GM23338 (cell line): ENCODE data around the gene ADCY5. TPM values are rescaled to one million over a fixed set of nuclear protein-coding genes. Genes with fewer than 3 reads are reported as not detected.

Source experiments
- ATAC-seq: fragments of 200-7000 bp; cut with Tn5 transposase; 3 replicates; pipeline ENCODE4 v1.9.1; 2020
- DNase-seq: peaks from one replicate; pipeline ENCODE4 v3.0.0-alpha.2; 2015; ENCODE audit warnings: low spot score
- H2AFZ ChIP-seq: fragments of 200-600 bp; sonication (generic); 2 replicates; pipeline ENCODE4 v1.8.0; 2016; ENCODE audit warnings: antibody characterized with exemption, mild to moderate bottlenecking, moderate library complexity
- H3F3A ChIP-seq: fragments of 200-600 bp; sonication (generic); replicated peaks from 2 replicates; pipeline ENCODE4 v1.8.0; 2017; ENCODE audit warnings: antibody characterized with exemption, mixed run types, low read depth
- H3K27ac ChIP-seq: fragments of 200-600 bp; sonication (generic); 2 replicates; pipeline ENCODE4 v1.6.1; 2016; ENCODE audit warnings: low read depth
- H3K27me3 ChIP-seq: fragments of 200-600 bp; sonication (generic); 2 replicates; pipeline ENCODE4 v1.8.0; 2016; ENCODE audit warnings: mild to moderate bottlenecking, mixed run types, moderate library complexity; ENCODE audit not compliant: insufficient read depth
- H3K36me3 ChIP-seq: fragments of 200-600 bp; sonication (generic); 2 replicates; pipeline ENCODE4 v1.8.0; 2016; ENCODE audit warnings: mild to moderate bottlenecking; ENCODE audit not compliant: insufficient read depth
- H3K4me1 ChIP-seq: fragments of 200-600 bp; sonication (generic); 2 replicates; pipeline ENCODE4 v1.8.0; 2016; ENCODE audit warnings: mild to moderate bottlenecking, moderate library complexity; ENCODE audit not compliant: insufficient read depth
- H3K4me2 ChIP-seq: fragments of 200-600 bp; sonication (generic); 2 replicates; pipeline ENCODE4 v1.7.1; 2017; ENCODE audit warnings: mixed run types
- H3K4me3 ChIP-seq: fragments of 200-600 bp; sonication (generic); 2 replicates; pipeline ENCODE4 v1.6.1; 2016; ENCODE audit warnings: mixed run types
- H3K79me2 ChIP-seq: fragments of 200-600 bp; sonication (generic); replicated peaks from 2 replicates; pipeline ENCODE4 v1.8.0; 2017; ENCODE audit warnings: mild to moderate bottlenecking; ENCODE audit not compliant: insufficient read depth
- H3K9me2 ChIP-seq: fragments of 200-600 bp; sonication (generic); 2 replicates; pipeline ENCODE4 v1.8.0; 2017; ENCODE audit not compliant: insufficient read depth
- H4K20me1 ChIP-seq: fragments of 200-600 bp; sonication (generic); replicated peaks from 2 replicates; pipeline ENCODE4 v1.8.0; 2017; ENCODE audit warnings: mild to moderate bottlenecking; ENCODE audit not compliant: insufficient read depth
- H3K27ac Mint-ChIP-seq: 2 replicates; pipeline ENCODE4 v1.8.0; 2020; ENCODE audit warnings: inconsistent platforms, mild to moderate bottlenecking, moderate library complexity, mixed read lengths
- H3K27me3 Mint-ChIP-seq: 3 replicates; pipeline ENCODE4 v1.8.0; 2022; ENCODE audit warnings: low read depth, mild to moderate bottlenecking, moderate library complexity, mixed read lengths, inconsistent platforms; ENCODE audit not compliant: insufficient read depth, poor library complexity
- H3K36me3 Mint-ChIP-seq: 3 replicates; pipeline ENCODE4 v1.8.0; 2021; ENCODE audit warnings: low read depth, mild to moderate bottlenecking, inconsistent platforms, moderate library complexity, mixed read lengths
- H3K4me1 Mint-ChIP-seq: 3 replicates; pipeline ENCODE4 v1.8.0; 2020; ENCODE audit warnings: mild to moderate bottlenecking, inconsistent platforms, mixed read lengths
- H3K4me3 Mint-ChIP-seq: 3 replicates; pipeline ENCODE4 v1.8.0; 2021; ENCODE audit warnings: moderate library complexity, mild to moderate bottlenecking, inconsistent platforms, mixed read lengths
- H3K9me3 Mint-ChIP-seq: 3 replicates; pipeline ENCODE4 v1.8.0; 2020; ENCODE audit warnings: moderate library complexity, mild to moderate bottlenecking, inconsistent platforms, mixed read lengths
- CREB1 ChIP-seq: fragments of 250-450 bp; sonication (Bioruptor Pico); IDR thresholded peaks from 2 replicates; pipeline ENCODE4 v1.5.0; 2020; ENCODE audit warnings: low read depth, mild to moderate bottlenecking, moderate library complexity
- CTCF ChIP-seq, 2 experiments: fragments of 200-600 bp in 1 of 2; sonication (generic) in 1 of 2; conservative IDR thresholded peaks; 2 replicates each; pipeline versions ENCODE4 v1.5.1 to v1.6.1; 2016 to 2017; ENCODE audit warnings: antibody characterized with exemption in 2 of 2, low read depth in 2 of 2, mild to moderate bottlenecking in 2 of 2, moderate library complexity in 1 of 2
- ETS1 ChIP-seq: IDR thresholded peaks from 2 replicates; pipeline ENCODE4 v1.6.1; 2016; ENCODE audit warnings: antibody characterized with exemption
- EZH2 ChIP-seq: fragments of 200-600 bp; sonication (generic); IDR thresholded peaks from one replicate; pipeline ENCODE4 v1.8.0; 2017; ENCODE audit warnings: antibody characterized with exemption, mild to moderate bottlenecking, low read depth; ENCODE audit not compliant: unreplicated experiment
- EZH2phosphoT487 ChIP-seq: fragments of 200-600 bp; sonication (generic); IDR thresholded peaks from one replicate; pipeline ENCODE4 v1.8.1; 2018; ENCODE audit warnings: antibody characterized with exemption; ENCODE audit not compliant: unreplicated experiment
- JUNB ChIP-seq: IDR thresholded peaks from one replicate; pipeline ENCODE4 v1.6.1; 2016; ENCODE audit warnings: antibody characterized with exemption; ENCODE audit not compliant: unreplicated experiment
- NANOG ChIP-seq: IDR thresholded peaks from 2 replicates; pipeline ENCODE4 v1.6.1; 2016; ENCODE audit warnings: antibody characterized with exemption, borderline replicate concordance
- POLR2AphosphoS5 ChIP-seq: IDR thresholded peaks from 2 replicates; pipeline ENCODE4 v1.6.1; 2016; ENCODE audit warnings: antibody characterized with exemption, low read depth
- REST ChIP-seq: IDR thresholded peaks from one replicate; pipeline ENCODE4 v1.6.1; 2018; ENCODE audit warnings: antibody characterized with exemption; ENCODE audit not compliant: unreplicated experiment
- STAT1 ChIP-seq: IDR thresholded peaks from one replicate; pipeline ENCODE4 v1.6.1; 2016; ENCODE audit warnings: antibody characterized with exemption; ENCODE audit not compliant: unreplicated experiment
- ZNF114 ChIP-seq: fragments of 250-450 bp; sonication (Bioruptor Pico); IDR thresholded peaks from 2 replicates; pipeline ENCODE4 v1.5.0; 2020; ENCODE audit warnings: mild to moderate bottlenecking, moderate library complexity
- ZNF331 ChIP-seq: fragments of 250-450 bp; sonication (Bioruptor Pico); IDR thresholded peaks from 2 replicates; pipeline ENCODE4 v1.5.0; 2020; ENCODE audit warnings: low read depth, mild to moderate bottlenecking, moderate library complexity
- ZNF462 ChIP-seq: fragments of 250-450 bp; sonication (Bioruptor Pico); IDR thresholded peaks from 2 replicates; pipeline ENCODE4 v1.5.0; 2020; ENCODE audit warnings: mild to moderate bottlenecking, moderate library complexity
- polyA plus RNA-seq: library from polyadenylated mRNA; unstranded; fragments of >200 nt; fragmentation: Nextera tagmentation; extraction: Ambion mirVana; gene quantifications from 2 replicates; pipeline ENCODE4 v1.2.1, GENCODE V29; 2016
- total RNA-seq: library from RNA; depleted of rRNA; stranded (reverse); fragments of >200 nt; shearing (Covaris generic); gene quantifications from 2 replicates; pipeline ENCODE4 v1.2.3, GENCODE V29; 2014

The ADCY5 gene
- total and polyA plus RNA-seq, 2 experiments from 2014 or later: 3.5 to 10.2 TPM

- Mint-ChIP-seq H3K4me3 (no peak overlapping the region), H3K9me3 (no peaks in the 10 kb centered on the region), H3K4me1 (peaks cover 19% of the 10 kb centered on the region), H3K36me3 (no peaks in the 10 kb centered on the region), H3K27me3 (peaks cover 16% of the 10 kb centered on the region), H3K27ac (no peak overlapping the region)
- Histone ChIP-seq H2AFZ (no peak overlapping the region), H3K79me2 (no peaks in the 10 kb centered on the region), H3K9me2 (no peaks in the 10 kb centered on the region; the same call in 1 of the 2 replicates), H3K4me3 (no peak overlapping the region), H3K27me3 (no peaks in the 10 kb centered on the region), H3K4me2 (no peak overlapping the region), H3K4me1 (0 out of 2 replicates have a peak, but pooled peaks cover 4% of the 10 kb centered on the region), H3F3A (no peaks in the 10 kb centered on the region), H3K36me3 (no peaks in the 10 kb centered on the region), H4K20me1 (no peaks in the 10 kb centered on the region), H3K27ac (no peak overlapping the region)
- TF ChIP-seq ZNF114 (no peak), EZH2 (no peak), CREB1 (CRISPR knock-in tag) (no peak), STAT1 (no peak), NANOG (no peak), ETS1 (no peak), ZNF462 (CRISPR knock-in tag) (no peak), POLR2AphosphoS5 (no peak), CTCF (conservative IDR thresholded peaks at IDR 0.05; ENCODE audit: low read depth in 2 of 2) (no peak), JUNB (no peak), ZNF331 (CRISPR knock-in tag) (no peak), EZH2phosphoT487 (no peak), REST (no peak)
- ATAC-seq: no peak
- no peak for DNase-seq
Measured at GRCh38 chr3:123390865-123391600, 57.9 kb downstream of the ADCY5 start.
